Stimulated activated CD4-positive, alpha-beta T cell treated with anti-CD3 and anti-CD28 coated beads, Interleukin-1b, Interleukin-23, amount 100 ng/mL, for 48 hours (primary cell): ENCODE measurements around the gene DBNL.
A peak's percentile ranks its signal among the peaks of the same experiment; 100 is the strongest.

Experiments used
- DNase-seq: peaks from one replicate; pipeline ENCODE4 v3.0.0-alpha.2; 2020

The DBNL gene

DNA sequence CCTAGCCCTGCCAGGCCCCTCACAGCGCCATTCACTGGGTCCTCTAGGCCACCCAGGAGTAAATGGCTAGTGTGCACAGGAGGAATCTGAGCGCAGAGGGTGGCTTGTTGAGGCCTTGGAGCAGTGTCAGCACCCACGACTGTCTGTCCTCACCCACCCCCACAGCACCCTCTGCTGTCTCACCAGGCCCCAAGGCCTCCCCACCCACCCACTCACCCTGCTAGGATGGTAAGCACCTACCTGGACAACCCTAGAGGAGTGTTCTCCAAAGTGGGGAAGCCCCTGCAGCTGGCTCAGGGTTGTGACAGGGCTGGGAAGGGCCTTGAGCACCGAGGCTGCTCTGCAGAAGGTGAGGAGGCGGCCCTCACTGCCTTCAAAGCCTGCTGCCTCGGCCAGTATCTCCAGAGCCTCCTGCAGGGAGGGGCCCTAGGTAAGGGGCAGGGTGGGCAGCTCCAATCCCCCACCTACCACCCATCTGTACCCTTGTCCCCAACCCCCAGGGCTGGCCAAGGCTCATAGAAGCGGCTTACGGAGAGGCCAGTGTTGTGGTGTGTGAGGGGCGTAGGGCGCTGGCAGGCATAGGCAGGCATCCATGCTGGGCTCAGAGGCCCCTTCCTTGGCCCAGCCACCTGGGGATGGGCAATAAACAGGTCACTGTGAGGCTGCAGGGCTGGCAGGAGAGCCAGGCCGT lies 35.0 kb downstream of the DBNL start:
- DNase-seq = no peak

GRCh38 chr7:44080118-44080517 lies 35.6 kb downstream of the DBNL start:
- DNase-seq = no peak

GRCh38 chr7:44080686-44081265 lies 36.3 kb downstream of the DBNL start:
- no peak for DNase-seq

DNA sequence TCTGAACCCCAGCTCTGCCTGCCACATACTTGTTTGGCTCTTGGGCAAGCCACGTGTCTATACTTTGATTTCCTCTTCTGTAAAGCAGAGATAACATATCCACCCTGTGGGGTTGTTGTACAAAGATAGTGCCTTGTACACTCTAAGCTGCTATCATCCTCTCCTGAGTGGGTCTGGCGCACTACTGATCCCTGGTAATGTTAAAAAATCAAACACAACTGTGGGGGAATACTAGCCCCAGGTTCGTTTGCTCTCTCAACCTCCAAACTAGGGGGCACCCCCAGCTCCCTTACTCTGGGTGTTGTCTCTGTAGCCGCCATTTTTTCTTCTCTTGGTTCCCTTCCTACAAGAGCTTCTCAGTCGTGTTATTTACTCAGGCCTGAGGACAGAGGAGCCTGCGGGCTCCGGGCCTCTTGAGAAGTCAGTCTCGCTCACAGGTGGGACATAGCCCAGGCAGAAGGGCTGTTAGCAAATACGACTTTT lies 36.8 kb downstream of the DBNL start:
- DNase-seq = no peak

DNA sequence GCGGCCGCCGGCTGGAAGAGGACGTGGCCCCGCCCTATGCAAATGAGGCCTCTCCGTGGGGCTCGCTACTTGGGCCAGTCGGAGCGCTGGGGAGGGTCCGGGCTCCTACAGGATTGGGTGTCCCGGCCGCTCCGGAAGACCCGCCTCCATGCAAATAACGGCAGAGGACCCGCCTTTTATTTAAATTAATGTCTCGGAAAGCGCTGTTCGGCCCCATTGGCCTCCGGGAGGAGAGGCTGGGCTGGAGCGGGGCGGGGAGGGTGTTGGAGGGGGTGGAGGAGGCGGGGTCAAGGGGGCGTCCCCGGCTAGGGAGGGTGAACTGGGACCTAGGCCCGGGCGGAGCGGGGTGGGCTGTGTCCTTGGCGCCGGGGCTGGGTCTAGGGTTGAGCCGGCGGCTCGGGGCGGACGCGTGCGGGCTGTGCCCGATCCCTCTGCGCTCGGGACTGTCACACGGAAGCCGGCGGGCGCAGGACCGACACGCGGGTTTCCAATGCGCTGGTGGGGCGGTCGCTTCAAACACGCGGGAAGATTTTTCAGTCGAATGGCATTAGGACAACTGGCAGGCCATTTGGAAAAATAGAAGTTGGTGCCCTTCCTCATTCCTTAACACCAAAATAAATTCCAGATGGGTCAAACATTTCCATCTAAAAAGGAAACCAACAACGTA lies 38.2 kb downstream of the DBNL start:
- peak; percentile 99 for DNase-seq

GRCh38 chr7:44083796-44084195 lies 39.3 kb downstream of the DBNL start:
- no peak for DNase-seq

GRCh38 chr7:44084701-44085100 lies 40.2 kb downstream of the DBNL start:
- no peak for DNase-seq

DNA sequence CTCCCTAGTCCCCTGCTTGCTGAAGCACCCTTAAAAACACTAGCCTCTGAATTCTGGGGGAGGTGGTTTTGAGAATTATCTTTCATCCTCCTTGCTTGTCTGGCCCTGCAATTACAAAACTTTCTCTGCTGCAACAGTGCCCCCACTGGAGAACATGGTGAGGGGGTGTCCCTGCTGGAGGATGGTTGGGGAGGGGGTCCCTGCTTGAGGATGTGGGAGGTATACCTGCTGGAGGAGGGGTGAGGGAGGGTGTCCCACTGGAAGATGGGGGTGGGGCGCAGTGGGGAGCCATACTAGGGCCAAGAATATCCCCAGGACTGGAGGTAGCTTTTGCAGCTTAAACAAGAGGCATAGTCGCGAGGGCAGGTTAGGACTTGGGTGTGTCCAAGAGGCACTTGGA lies 41.0 kb downstream of the DBNL start:
- no peak for DNase-seq

DNA sequence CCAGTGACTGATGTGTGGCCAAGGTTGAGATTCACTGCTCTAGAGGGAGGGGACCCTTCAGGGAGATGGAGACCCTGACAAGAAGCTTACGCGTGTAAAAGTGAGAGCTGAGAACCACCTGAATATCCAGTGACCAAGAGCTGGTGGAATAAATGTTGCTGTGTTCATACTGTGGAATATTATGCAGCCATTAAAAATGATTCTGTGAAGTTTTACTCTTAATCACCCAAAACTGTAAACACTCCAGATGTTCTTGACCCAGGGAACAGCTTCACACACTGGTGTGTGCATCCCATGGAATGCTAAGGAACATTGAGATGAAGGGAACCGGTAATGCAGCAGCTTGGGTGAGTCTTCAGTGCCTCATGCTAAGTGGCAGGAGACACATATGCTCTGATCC lies 42.1 kb downstream of the DBNL start:
- DNase-seq = no peak

DNA sequence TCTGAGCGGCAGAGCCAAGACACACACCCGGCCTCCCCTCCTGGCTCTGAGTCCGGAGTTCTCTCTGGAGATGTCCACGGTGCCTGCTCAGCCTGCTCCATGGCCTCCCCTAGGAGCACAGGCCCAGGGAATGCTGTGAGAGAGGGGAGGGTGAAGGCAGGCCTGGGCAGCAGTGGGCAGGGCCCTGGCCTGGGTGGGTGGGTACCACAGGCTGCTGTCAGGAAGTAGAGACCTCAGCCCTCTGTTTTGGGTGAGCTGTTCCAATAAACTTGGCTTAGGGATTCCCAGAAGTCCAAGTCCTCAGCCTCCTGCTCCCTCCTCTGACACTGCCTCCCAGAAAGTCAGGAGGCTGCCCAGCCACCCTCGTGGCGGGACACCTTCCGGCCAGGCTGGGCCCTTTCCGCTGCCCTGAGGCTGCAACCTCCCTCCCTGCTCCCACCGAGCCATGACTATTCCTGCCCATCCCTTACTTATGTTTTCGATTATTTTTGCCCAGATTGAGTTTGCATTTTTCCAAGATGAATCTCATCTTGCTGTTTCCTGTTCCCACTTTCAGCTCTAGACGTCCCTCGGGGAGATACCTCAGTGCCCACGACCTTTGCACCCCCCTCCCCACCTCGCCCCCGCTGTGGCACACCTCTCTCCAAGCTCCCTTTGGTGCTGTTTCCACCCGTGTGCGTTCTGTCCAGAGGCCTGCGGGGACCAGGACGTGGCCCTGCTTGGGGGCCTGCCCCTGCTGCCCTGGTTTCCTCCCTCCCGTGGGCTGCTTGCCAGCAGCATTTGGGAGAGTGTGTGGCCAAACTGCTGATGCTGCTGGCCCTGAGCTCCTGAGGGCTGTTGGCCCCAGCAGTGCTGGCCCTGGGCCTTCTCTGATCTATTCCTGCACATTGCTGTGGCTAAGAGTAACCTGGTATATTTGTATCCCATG lies 43.7 kb downstream of the DBNL start:
- no peak for DNase-seq

GRCh38 chr7:44093102-44093641 lies 48.7 kb downstream of the DBNL start:
- DNase-seq = no peak

DNA sequence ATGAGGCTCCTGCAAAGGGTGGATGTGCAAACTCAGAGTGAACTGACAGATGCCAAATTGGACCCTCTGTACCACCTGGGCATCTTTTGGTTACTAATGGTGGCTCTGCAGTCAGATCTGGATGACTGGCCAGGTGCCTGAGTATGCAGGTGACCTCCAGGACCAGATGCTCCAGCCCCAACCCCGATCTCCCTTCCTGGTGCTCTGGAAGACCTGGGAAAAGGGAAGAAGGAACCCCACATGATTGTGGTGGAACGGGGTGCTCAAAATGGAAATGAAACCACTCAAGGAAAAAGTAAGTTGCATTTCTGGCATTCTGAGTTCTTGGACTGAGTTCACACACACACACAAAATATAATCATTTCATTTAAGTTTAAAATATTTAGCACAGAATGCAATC lies 49.9 kb downstream of the DBNL start:
- DNase-seq = no peak

DNA sequence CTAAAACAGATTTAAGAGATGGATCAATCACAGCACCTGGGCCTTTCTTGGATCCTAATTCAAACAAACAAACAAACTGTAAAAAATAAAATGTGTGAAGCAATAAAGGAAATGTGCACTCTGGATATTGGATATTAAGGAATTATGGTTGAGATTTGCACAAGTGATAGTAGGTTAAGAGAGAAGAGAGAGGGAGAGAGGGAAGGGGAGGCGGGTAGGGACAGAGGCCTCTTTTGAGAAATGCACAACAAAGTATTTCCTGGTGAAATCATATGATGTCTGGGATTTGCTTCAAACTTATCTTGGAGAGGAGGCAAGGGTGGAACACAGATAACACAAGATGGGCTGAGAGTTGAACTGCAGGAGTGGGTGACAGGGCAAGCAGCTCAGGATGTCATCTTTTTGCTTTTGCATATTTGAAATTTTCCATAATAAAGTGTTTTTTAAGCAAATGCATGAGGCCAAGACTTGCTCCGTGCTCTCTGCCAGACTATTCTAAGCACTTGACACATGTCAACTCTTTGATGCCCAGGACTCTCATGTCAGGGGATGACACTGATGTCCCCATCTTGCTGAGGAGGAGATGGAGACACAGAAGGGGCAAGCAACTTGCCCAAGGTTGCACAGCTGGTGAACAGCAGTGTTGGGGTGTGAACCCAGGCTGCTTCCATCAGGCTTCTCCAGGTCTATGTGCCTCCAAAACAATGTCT lies 50.5 kb downstream of the DBNL start:
- DNase-seq = no peak

GRCh38 chr7:44095781-44096180 lies 51.3 kb downstream of the DBNL start:
- no peak for DNase-seq

GRCh38 chr7:44096326-44096881 lies 51.9 kb downstream of the DBNL start:
- no peak for DNase-seq

GRCh38 chr7:44097064-44097932 lies 52.8 kb downstream of the DBNL start:
- DNase-seq = peak; percentile 42

GRCh38 chr7:44098092-44099068 lies 53.9 kb downstream of the DBNL start:
- no peak for DNase-seq

- no peak for DNase-seq
These were observed 55.2 kb downstream of the DBNL start for GRCh38 chr7:44099669-44100068.

DNA sequence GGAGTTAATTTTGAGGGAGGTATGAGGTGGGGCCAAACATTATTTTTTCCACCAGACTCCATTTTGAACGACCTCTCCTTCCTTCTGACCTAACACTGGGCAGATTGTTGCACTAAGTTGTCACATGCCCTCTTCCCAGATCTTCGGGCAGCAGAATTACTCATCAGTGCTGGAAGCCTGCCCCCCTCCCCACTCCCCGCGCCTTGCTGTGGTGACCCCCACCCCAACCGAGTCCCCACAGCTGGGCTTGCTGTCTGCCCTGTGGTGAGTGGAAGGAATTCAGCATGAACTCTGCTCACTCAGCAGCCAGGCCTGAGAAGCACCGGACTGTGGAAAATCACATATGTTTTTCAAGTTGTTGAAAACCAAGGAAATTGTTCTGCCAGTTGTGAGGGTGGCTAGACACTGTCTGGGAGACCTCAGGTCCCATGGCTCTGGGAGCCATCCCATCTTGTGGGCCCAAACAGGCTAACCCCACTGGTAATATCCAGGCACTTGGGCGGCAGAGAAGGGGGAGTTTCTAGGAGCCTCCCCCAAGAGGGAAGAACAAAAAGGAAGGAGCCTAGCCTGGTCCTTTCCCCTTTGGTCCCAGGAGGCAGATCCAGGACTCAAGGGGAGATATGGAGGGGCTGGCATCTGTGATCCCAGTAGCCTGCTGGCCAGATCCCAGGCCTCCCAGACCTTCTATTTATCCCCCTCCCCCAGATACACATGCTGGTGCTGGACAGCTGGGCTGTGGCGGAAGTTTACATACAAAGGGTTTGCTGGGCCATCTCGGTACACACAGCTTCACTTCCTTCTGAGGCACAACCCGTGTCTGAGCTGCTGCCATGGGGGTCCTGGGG lies 56.2 kb downstream of the DBNL start:
- DNase-seq = no peak
